ENCODE results near the gene PRKAR1B.

DNA sequence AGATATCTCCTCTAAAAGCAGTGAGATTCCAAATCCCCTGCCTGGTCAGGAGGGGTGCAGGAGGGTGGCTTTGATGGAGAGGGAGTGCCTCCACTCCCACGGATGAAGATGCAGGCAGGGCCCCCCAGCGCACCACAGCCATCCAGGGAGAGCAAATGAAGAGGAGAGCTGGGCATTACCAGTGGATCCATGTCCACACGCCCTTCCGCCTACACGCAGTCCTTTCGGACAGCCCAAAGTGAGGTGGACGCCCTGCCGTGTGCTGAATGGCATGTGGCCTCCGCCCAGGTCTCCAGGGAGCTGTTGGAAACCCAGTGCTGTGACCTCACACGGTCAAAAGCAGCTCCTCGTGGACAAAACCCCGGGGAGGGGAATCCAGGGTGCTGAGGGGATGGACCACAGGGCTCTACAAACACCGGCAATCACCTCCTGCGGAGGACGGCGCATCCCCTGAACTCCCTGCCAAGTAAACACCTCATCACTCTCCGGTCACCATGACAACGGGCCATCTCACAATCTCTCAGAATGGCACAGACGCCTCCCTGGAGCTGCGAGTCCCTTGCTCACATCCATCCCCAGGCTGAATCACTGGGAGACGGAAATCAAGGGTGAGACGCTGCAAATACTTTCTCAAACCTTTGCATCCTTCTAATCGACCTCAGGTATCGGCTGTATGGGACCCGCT, 35.6 kb downstream of the PRKAR1B start:
- TF ChIP-seq POLR2A (IDR thresholded peaks at IDR 0.05; ENCODE audit: borderline replicate concordance, extremely low read depth, insufficient read depth, insufficient read length) (no peak), POLR2AphosphoS5 (IDR thresholded peaks at IDR 0.05; ENCODE audit: low read depth, low read length) (no peak), RAD21 (IDR thresholded peaks at IDR 0.05; ENCODE audit: low read depth) (no peak), EZH2 (IDR thresholded peaks at IDR 0.05) (no peak), SP1 (IDR thresholded peaks at IDR 0.05; ENCODE audit: low read depth) (no peak), EGR1 (IDR thresholded peaks at IDR 0.05; ENCODE audit: low read depth) (no peak), ZNF274 (IDR thresholded peaks at IDR 0.05; ENCODE audit: low read depth, low read length) (no peak), JUND (IDR thresholded peaks at IDR 0.05) (no peak), YY1 (IDR thresholded peaks at IDR 0.05; ENCODE audit: extremely low read depth, insufficient replicate concordance, low read depth, low read length) (no peak), TCF7L2 (IDR thresholded peaks at IDR 0.05; ENCODE audit: borderline replicate concordance, extremely low read depth, insufficient read depth, insufficient read length) (no peak)
- TF ChIP-seq, protein P1, sequence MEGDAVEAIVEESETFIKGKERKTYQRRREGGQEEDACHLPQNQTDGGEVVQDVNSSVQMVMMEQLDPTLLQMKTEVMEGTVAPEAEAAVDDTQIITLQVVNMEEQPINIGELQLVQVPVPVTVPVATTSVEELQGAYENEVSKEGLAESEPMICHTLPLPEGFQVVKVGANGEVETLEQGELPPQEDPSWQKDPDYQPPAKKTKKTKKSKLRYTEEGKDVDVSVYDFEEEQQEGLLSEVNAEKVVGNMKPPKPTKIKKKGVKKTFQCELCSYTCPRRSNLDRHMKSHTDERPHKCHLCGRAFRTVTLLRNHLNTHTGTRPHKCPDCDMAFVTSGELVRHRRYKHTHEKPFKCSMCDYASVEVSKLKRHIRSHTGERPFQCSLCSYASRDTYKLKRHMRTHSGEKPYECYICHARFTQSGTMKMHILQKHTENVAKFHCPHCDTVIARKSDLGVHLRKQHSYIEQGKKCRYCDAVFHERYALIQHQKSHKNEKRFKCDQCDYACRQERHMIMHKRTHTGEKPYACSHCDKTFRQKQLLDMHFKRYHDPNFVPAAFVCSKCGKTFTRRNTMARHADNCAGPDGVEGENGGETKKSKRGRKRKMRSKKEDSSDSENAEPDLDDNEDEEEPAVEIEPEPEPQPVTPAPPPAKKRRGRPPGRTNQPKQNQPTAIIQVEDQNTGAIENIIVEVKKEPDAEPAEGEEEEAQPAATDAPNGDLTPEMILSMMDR (IDR thresholded peaks at IDR 0.05 in 2 of 3, conservative IDR thresholded peaks at IDR 0.05 in 1 of 3; ENCODE audit: borderline replicate concordance in 1 of 3, insufficient read depth in 1 of 3, low read depth in 2 of 3, low read length in 2 of 3) = no peak
- TF ChIP-seq, protein P2, sequence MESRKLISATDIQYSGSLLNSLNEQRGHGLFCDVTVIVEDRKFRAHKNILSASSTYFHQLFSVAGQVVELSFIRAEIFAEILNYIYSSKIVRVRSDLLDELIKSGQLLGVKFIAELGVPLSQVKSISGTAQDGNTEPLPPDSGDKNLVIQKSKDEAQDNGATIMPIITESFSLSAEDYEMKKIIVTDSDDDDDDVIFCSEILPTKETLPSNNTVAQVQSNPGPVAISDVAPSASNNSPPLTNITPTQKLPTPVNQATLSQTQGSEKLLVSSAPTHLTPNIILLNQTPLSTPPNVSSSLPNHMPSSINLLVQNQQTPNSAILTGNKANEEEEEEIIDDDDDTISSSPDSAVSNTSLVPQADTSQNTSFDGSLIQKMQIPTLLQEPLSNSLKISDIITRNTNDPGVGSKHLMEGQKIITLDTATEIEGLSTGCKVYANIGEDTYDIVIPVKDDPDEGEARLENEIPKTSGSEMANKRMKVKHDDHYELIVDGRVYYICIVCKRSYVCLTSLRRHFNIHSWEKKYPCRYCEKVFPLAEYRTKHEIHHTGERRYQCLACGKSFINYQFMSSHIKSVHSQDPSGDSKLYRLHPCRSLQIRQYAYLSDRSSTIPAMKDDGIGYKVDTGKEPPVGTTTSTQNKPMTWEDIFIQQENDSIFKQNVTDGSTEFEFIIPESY (IDR thresholded peaks at IDR 0.05; ENCODE audit: extremely low read depth, insufficient replicate concordance, low read length) = no peak
- TF ChIP-seq, protein P3, sequence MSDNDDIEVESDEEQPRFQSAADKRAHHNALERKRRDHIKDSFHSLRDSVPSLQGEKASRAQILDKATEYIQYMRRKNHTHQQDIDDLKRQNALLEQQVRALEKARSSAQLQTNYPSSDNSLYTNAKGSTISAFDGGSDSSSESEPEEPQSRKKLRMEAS (IDR thresholded peaks at IDR 0.05) = no peak
- TF ChIP-seq, protein P4, sequence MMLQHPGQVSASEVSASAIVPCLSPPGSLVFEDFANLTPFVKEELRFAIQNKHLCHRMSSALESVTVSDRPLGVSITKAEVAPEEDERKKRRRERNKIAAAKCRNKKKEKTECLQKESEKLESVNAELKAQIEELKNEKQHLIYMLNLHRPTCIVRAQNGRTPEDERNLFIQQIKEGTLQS (IDR thresholded peaks at IDR 0.05) = no peak

Data from HCT116 (cell line).